Muscle of leg (tissue), 11 donors: ENCODE measurements around the gene KLHL11. TPM values are rescaled to one million over a fixed set of nuclear protein-coding genes. Genes with fewer than 3 reads are reported as not detected.
"Not testable (repeated sequence)": the region's sequence is repeated elsewhere in the genome, so short reads cannot be mapped to it uniquely, and the experiment has no call there.

Source experiments
- DNase-seq: peaks from one replicate; pipeline ENCODE4 v3.0.0; 2013
- H3K27ac ChIP-seq: one replicate; pipeline ENCODE4 v1.5.1; 2013; ENCODE audit warnings: mild to moderate bottlenecking, low read length, control low read depth
- H3K27me3 ChIP-seq: one replicate; pipeline ENCODE4 v1.6.1; 2013; ENCODE audit warnings: low read length; ENCODE audit not compliant: control insufficient read depth, insufficient read depth
- H3K36me3 ChIP-seq: one replicate; pipeline ENCODE4 v1.6.1; 2013; ENCODE audit warnings: low read length; ENCODE audit not compliant: control insufficient read depth, insufficient read depth
- H3K4me1 ChIP-seq: one replicate; pipeline ENCODE4 v1.6.1; 2013; ENCODE audit warnings: low read length; ENCODE audit not compliant: control insufficient read depth, insufficient read depth
- H3K4me3 ChIP-seq: one replicate; pipeline ENCODE4 v1.5.1; 2013; ENCODE audit warnings: low read length, control low read depth
- H3K9me3 ChIP-seq: replicated peaks from 2 replicates; pipeline ENCODE4 v1.6.1; 2013; ENCODE audit warnings: low read depth, low read length; ENCODE audit not compliant: control insufficient read depth
- WGBS: methylation state at CpG from one replicate; pipeline ENCODE4 v1.1.5; 2013; ENCODE audit warnings: missing lambda C conversion rate; ENCODE audit not compliant: insufficient coverage; 5-methylcytosine and 5-hydroxymethylcytosine counted together
- polyA plus RNA-seq, 8 donors: library from polyadenylated mRNA; unstranded; fragments of 120-200 nt; gene quantifications; one replicate each; pipeline versions ENCODE4 v1.2.1 to v1.2.3, GENCODE V29; 2013; ENCODE audit warnings: inconsistent platforms in 1 of 8, low replicate concordance in 1 of 8; ENCODE audit not compliant: insufficient read length in 8 of 8, insufficient read depth in 1 of 8
- total RNA-seq: library from RNA; stranded (reverse); fragments of 120-200 nt; gene quantifications from one replicate; pipeline ENCODE4 v1.2.4, GENCODE V29; 2013

The KLHL11 gene
- total and polyA plus RNA-seq, 9 donors = 3.2 to 15.8 (median 5.3) TPM

DNA sequence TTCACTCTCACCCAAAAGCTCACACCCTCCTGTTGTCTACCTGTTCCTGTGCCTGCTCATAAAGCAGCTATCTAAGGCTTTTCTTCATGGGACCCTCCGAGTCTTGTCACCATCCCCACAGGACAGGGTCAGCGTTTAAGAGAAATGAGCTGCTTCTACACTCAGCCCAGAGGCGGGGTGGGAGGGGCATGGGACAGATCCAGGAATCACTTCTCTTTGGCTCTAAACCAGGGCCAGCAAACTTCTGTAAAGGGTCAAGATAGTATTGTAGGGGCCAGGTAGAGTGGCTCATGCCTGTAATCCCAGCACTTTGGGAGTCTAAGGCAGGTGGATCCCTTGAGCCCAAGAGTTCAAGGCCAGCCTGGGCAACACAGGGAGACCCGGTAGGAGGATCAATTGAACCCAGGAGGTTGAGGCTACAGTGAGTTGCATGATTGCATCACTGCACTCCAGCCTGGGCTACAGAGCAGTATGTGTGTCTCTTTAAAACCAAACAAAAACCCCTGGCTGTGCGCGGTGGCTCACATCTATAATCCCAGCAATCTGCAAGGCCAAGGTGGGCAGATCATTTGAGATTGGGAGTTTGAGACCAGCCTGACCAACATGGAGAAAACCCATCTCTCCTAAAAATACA is 23.2 kb upstream of the KLHL11 start:
- Histone ChIP-seq H3K27me3 (no peaks in the 10 kb centered on the region), H3K4me1 (no peaks in the 10 kb centered on the region), H3K27ac (no peak overlapping the region), H3K36me3 (peaks cover 91% of the 10 kb centered on the region), H3K4me3 (no peak overlapping the region), H3K9me3 (no peaks in the 10 kb centered on the region)
- no CpG with 5 or more reads among the region's 6 CpGs for WGBS
- DNase-seq = no peak

DNA sequence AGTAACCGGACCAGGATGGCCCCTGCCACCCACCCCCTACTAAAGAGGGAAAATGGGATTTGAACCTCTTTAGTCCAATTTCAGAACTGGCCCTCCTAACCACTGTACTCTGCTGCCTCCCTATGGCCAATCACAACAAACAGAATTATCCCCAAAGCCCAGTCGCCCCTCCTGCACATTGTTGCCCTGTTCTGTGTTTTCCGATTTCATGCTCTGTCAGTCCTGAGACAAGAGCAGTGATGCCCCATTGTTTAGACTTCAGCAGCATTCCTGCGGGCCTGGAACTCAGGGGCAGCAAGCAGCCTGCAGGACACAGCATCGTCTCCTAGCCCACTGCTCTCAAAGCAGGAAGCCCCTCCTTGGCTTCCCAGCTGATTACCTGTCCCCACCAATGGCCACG is 20.5 kb upstream of the KLHL11 start:
- no peaks in the 10 kb centered on the region for H3K9me3 ChIP-seq
- no peak for DNase-seq
- no peaks in the 10 kb centered on the region for H3K4me1 ChIP-seq
- no peak overlapping the region for H3K4me3 ChIP-seq
- no peaks in the 10 kb centered on the region for H3K27me3 ChIP-seq
- 84% methylated on average over 5 of the region's 6 CpGs for WGBS
- H3K27ac ChIP-seq = no peak overlapping the region
- peaks cover 84% of the 10 kb centered on the region for H3K36me3 ChIP-seq

DNA sequence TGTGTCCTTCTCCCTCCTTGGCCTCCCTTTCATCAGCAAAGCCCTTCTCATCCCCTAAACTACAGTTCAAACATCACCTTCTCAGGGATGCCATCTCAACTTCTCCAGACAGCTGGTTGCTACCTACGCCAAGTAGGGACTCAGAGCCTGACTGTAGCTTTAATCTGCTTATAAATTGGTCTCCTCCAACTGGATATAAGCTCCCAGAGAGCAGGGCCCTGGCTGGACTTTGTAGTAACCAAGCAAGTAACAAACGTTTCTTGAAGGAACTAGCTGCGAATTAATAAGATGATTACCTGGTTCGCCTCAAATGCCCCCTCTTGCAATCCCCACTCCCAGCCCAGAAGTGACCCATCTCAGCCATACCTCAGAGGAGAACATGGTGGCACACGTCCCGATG is 17.5 kb upstream of the KLHL11 start:
- WGBS = 94% methylated on average over 4 of the region's 6 CpGs
- peaks cover 88% of the 10 kb centered on the region for H3K36me3 ChIP-seq

DNA sequence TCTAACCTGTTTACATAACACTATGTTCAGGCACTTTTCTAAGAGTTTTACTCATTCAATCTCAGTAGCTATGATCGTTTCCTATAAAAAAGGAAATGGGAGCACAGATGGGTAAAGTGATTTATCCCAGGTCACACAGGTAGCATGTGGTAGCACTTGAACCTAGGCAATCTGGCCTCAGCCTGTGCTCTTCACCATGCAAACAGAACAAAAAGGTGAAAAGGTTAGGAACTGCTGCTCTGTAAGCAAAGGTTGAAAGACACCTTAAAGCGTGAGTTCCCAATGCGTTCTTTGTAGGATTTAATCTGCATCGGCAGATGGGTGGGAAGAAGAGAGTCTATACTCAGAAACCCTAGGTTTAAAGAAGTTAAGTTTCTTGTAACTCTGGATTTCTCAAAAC is 14.9 kb upstream of the KLHL11 start:
- H3K4me3 ChIP-seq = no peak overlapping the region
- H3K36me3 ChIP-seq = peaks cover 69% of the 10 kb centered on the region
- no peak for DNase-seq
- no peaks in the 10 kb centered on the region for H3K9me3 ChIP-seq
- no peaks in the 10 kb centered on the region for H3K27me3 ChIP-seq
- WGBS = no CpG with 5 or more reads among the region's 4 CpGs
- H3K27ac ChIP-seq = no peak overlapping the region
- no peaks in the 10 kb centered on the region for H3K4me1 ChIP-seq

More for the DNA sequence above, 17.5 kb upstream of the KLHL11 start:
- no peak overlapping the region for H3K4me3 ChIP-seq
- no peaks in the 10 kb centered on the region for H3K27me3 ChIP-seq
- no peaks in the 10 kb centered on the region for H3K4me1 ChIP-seq
- no peak for DNase-seq
- H3K9me3 ChIP-seq = no peaks in the 10 kb centered on the region
- no peak overlapping the region for H3K27ac ChIP-seq

DNA sequence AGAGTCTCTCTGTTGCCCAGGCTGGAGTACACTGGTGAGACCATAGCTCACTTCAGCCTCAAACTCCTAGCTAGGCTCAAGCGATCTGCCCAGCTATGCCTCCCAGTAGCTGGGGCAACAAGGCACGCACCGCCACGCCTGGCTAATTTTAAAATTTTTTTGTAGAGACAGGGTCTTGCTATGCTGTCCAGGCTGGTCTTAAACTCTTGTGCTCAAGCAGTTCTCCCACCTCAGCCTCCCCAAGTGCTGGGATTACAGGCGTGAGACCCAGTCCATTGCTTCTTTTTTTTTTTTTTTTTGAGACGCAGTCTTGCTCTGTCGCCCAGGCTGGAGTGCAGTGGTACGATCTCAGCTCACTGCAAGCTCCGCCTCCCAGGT is 9.1 kb upstream of the KLHL11 start:
- 90% methylated on average over 5 of the region's 9 CpGs for WGBS
- DNase-seq, H3K4me3 ChIP-seq, H3K4me1 ChIP-seq, H3K9me3 ChIP-seq, H3K27ac ChIP-seq, H3K27me3 ChIP-seq: not testable (repeated sequence)
- H3K36me3 ChIP-seq = peaks cover 68% of the 10 kb centered on the region

DNA sequence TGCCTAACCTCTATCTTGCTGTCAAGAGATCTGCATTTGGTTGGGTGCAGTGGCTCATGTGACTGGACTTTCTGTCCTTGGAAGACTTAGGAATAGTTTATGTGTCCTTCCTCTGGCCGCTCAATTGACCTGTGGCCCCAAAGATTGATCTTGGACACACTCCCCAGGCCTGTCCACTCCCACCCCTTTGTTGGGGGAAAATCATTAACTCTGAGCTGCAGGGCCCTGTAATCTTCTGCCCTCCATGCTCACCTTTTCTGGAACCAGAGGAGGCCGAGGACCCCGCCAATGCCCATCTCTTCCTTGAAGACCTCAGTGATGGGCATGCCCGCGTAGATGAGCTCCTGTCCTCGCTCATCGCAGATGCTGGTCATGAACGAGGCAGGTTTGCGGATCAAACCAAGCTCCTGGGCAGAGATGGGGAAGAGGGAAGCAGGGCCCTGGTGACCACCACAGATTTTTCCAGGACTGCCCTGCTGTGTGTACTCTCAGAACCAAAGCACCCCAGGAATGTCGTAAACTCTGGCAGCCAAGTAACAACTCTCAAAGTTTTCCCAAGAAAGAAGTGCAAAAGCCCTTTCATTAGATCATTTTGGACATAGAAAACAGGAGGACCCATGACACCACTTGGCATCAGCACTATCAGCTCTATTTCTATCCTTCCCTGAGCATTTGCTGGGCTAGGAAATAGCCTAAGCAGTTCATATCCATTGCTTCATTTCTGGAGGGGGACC is 8.5 kb upstream of the KLHL11 start:
- 100% methylated on average over 2 of the region's 10 CpGs for WGBS
- no peak overlapping the region for H3K4me3 ChIP-seq
- no peak for DNase-seq
- H3K27ac ChIP-seq = no peak overlapping the region
- no peaks in the 10 kb centered on the region for H3K9me3 ChIP-seq
- no peaks in the 10 kb centered on the region for H3K27me3 ChIP-seq
- peaks cover 67% of the 10 kb centered on the region for H3K36me3 ChIP-seq
- H3K4me1 ChIP-seq = no peaks in the 10 kb centered on the region

DNA sequence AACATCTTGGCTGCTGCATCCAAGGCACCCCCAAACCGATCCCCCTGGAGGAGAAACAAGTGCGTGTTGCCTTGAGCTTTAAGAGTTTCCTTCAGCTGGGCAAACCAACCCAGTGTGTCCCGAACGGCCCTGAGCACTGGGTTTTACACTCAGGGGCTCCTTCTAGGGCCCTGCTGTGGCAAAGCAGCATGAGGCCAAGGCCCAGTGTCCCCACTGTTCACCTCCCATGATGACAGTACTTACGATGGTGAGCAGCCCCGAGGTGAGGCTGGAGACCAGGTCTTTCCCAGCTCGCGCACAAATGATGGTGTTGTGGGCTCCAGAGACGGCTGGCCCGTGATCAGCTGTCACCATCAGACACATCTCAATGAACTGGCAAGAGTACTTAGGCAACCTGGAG is 6.6 kb upstream of the KLHL11 start:
- no peak for DNase-seq
- Histone ChIP-seq H3K36me3 (peaks cover 64% of the 10 kb centered on the region), H3K4me1 (no peaks in the 10 kb centered on the region), H3K27me3 (no peaks in the 10 kb centered on the region), H3K27ac (no peak overlapping the region), H3K9me3 (no peaks in the 10 kb centered on the region), H3K4me3 (no peak overlapping the region)
- WGBS = 95% methylated on average over 6 of the region's 10 CpGs

DNA sequence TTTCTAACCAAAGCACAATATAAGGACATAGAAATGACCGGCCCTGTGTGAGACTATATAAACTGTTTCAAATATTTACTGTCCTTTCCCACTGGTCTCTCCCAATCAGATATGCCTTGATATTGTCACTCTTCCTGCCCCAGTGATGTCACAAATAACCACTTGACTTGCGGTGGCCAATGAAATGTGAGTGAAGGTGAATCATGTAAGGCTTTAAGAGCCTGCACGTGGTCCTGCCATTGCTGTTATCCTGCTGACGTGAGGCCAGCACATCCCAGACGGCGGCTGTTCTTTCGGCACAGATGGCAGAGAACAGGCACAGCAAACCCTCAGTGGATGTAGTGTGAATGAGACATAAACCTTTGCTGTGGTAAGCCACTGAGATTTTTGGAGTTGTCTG is 5.4 kb upstream of the KLHL11 start:
- 84% methylated on average over 5 of the region's 7 CpGs for WGBS
- Histone ChIP-seq H3K27ac (no peak overlapping the region), H3K4me3 (no peak overlapping the region), H3K9me3 (no peaks in the 10 kb centered on the region), H3K27me3 (no peaks in the 10 kb centered on the region), H3K36me3 (peaks cover 68% of the 10 kb centered on the region), H3K4me1 (no peaks in the 10 kb centered on the region)
- no peak for DNase-seq

DNA sequence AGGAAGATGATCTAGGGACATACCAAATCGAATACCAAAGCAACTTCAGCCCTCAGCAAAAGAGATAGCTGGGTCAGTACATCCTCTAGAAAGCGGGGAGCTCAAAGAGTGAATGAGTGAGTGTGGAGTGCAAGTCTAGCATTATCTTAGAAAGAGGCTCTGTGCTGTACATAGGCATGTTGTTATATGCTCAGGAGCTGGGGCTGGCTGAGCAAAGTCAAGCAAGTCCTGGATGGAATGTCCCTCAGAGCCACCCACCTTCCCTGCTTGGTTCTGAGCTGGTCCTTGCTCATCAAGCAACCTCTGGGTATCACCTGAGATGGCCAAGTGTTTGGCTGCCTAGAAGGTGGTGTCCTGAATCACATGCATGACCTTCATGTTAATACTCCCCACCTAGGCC is 4.9 kb upstream of the KLHL11 start:
- peaks cover 2% of the 10 kb centered on the region for H3K4me1 ChIP-seq
- no peak overlapping the region for H3K27ac ChIP-seq
- H3K36me3 ChIP-seq = peaks cover 68% of the 10 kb centered on the region
- WGBS = no CpG with 5 or more reads among the region's 2 CpGs
- H3K27me3 ChIP-seq = no peaks in the 10 kb centered on the region
- no peak overlapping the region for H3K4me3 ChIP-seq
- no peaks in the 10 kb centered on the region for H3K9me3 ChIP-seq
- DNase-seq = no peak

DNA sequence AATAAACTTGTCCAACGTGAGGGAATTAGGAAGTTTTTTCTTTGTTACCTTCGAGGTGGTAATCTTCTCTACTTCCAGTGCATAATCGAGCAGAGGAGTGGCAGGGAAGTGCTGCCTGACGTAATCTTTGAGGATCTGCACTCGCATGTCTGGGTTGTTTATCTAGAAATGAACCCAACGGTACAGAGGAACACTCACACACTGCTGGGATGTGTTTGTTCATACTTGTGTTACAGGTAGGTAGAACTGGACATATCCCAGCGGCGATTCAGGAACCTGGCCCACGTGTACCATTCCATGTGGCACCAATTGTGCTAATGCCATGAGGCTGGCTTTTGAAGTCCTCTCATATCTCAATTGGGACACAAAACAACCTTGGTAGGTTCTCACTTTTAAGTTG is 4.2 kb upstream of the KLHL11 start:
- no peak for DNase-seq
- H3K27ac ChIP-seq = no peak overlapping the region
- H3K27me3 ChIP-seq = no peaks in the 10 kb centered on the region
- peaks cover 68% of the 10 kb centered on the region for H3K36me3 ChIP-seq
- H3K4me1 ChIP-seq = peaks cover 2% of the 10 kb centered on the region
- no peaks in the 10 kb centered on the region for H3K9me3 ChIP-seq
- no peak overlapping the region for H3K4me3 ChIP-seq
- WGBS = 92% methylated on average over 6 of the region's 9 CpGs
